Measurements from ENCODE around the gene EHF.

GRCh38 chr11:34634694-34635062 lies 13.8 kb downstream of the EHF start:
- no peak for TF ChIP-seq CTCF (optimal IDR thresholded peaks at IDR 0.05 in 1 of 3, IDR thresholded peaks at IDR 0.05 in 1 of 3, conservative IDR thresholded peaks at IDR 0.05 in 1 of 3; ENCODE audit: extremely low read depth in 1 of 3, insufficient read depth in 2 of 3, low read length in 3 of 3)
- TF ChIP-seq EZH2 (IDR thresholded peaks at IDR 0.05; ENCODE audit: low read length), result no peak

All from keratinocyte (primary cell).